GM12878 (cell line): ENCODE measurements around the gene KCNN1. TPM values are rescaled to one million over a fixed set of nuclear protein-coding genes. Genes with fewer than 3 reads are reported as not detected.

ENCODE experiments used
- ATF2 ChIP-seq: IDR thresholded peaks from 2 replicates; pipeline ENCODE4 v1.6.1; 2012; ENCODE audit warnings: low read length, inconsistent platforms
- BACH1 ChIP-seq: fragments of 450-650 bp; IDR thresholded peaks from 2 replicates; pipeline ENCODE4 v1.6.1; 2017; ENCODE audit warnings: mild to moderate bottlenecking, borderline replicate concordance
- BHLHE40 ChIP-seq, 2 experiments: fragments of 450-650 bp in 1 of 2; IDR thresholded peaks; 2 replicates each; pipeline ENCODE4 v1.6.1; 2011 to 2017; ENCODE audit warnings: low read depth in 2 of 2, borderline replicate concordance in 1 of 2, improper control_type of control experiment in 1 of 2, low read length in 1 of 2, mild to moderate bottlenecking in 1 of 2
- BRCA1 ChIP-seq: IDR thresholded peaks from 2 replicates; pipeline ENCODE4 v1.6.1; 2011; ENCODE audit warnings: low read depth, low read length, improper control_type of control experiment
- CBFB ChIP-seq: IDR thresholded peaks from 2 replicates; pipeline ENCODE4 v1.6.1; 2016; ENCODE audit warnings: antibody characterized with exemption, low read depth
- CBX5 ChIP-seq: sonication (generic); IDR thresholded peaks from 2 replicates; pipeline ENCODE4 v1.6.1; 2016; ENCODE audit warnings: low read depth, moderate library complexity, mild to moderate bottlenecking, inconsistent platforms
- CEBPB ChIP-seq, 2 experiments: fragments of 150-350 bp in 1 of 2; IDR thresholded peaks; 2 replicates each; pipeline ENCODE4 v1.6.1; 2012 to 2014; ENCODE audit warnings: low read depth in 2 of 2, low read length in 2 of 2, borderline replicate concordance in 1 of 2, inconsistent platforms in 1 of 2
- CHD2 ChIP-seq: IDR thresholded peaks from 2 replicates; pipeline ENCODE4 v1.6.1; 2011; ENCODE audit warnings: low read depth, low read length, improper control_type of control experiment, borderline replicate concordance
- CHD4 ChIP-seq: fragments of 200-600 bp; sonication (generic); IDR thresholded peaks from 2 replicates; pipeline ENCODE4 v1.6.1; 2016; ENCODE audit warnings: mild to moderate bottlenecking
- EGR1 ChIP-seq, 2 experiments: IDR thresholded peaks; 1 replicate in 1 of 2; 2 replicates in 1 of 2; pipeline ENCODE4 v1.6.1; 2011 to 2012; ENCODE audit warnings: low read depth in 2 of 2, low read length in 2 of 2, borderline replicate concordance in 1 of 2, mild to moderate bottlenecking in 1 of 2, moderate library complexity in 1 of 2
- ETV6 ChIP-seq, 2 experiments: fragments of 450-650 bp in 1 of 2; IDR thresholded peaks in 1 of 2; conservative IDR thresholded peaks in 1 of 2; 2 replicates each; pipeline ENCODE4 v1.6.1; 2014; ENCODE audit warnings: antibody characterized with exemption in 1 of 2, borderline replicate concordance in 1 of 2, low read depth in 1 of 2, mild to moderate bottlenecking in 1 of 2, moderate library complexity in 1 of 2
- IKZF1 ChIP-seq: fragments of 450-650 bp; conservative IDR thresholded peaks from 2 replicates; pipeline ENCODE4 v1.6.1; 2017; ENCODE audit warnings: antibody characterized with exemption, mild to moderate bottlenecking
- IKZF2 ChIP-seq, 2 experiments: fragments of 450-650 bp; IDR thresholded peaks; 2 replicates each; pipeline ENCODE4 v1.6.1; 2017; ENCODE audit warnings: mild to moderate bottlenecking in 2 of 2, moderate library complexity in 2 of 2
- JUND ChIP-seq: IDR thresholded peaks from 2 replicates; pipeline ENCODE4 v1.6.1; 2012; ENCODE audit warnings: low read depth, mild to moderate bottlenecking, low read length, improper control_type of control experiment, moderate library complexity
- MAX ChIP-seq: IDR thresholded peaks from 2 replicates; pipeline ENCODE4 v1.6.1; 2012; ENCODE audit warnings: low read depth, low read length, improper control_type of control experiment
- MTA2 ChIP-seq: fragments of 450-650 bp; IDR thresholded peaks from 2 replicates; pipeline ENCODE4 v1.6.1; 2016; ENCODE audit warnings: low read depth, mild to moderate bottlenecking, moderate library complexity
- MXI1 ChIP-seq: fragments of 150-350 bp; IDR thresholded peaks from 2 replicates; pipeline ENCODE4 v1.6.1; 2011; ENCODE audit warnings: low read depth, mild to moderate bottlenecking, inconsistent platforms, low read length, improper control_type of control experiment
- POU2F2 ChIP-seq: IDR thresholded peaks from 3 replicates; pipeline ENCODE4 v1.6.1; 2011; ENCODE audit warnings: low read depth, mild to moderate bottlenecking, low read length, borderline replicate concordance
- RELA ChIP-seq: fragments of 450-650 bp; IDR thresholded peaks from 2 replicates; pipeline ENCODE4 v1.8.0; 2014; ENCODE audit warnings: borderline replicate concordance; ENCODE audit not compliant: partially characterized antibody
- RUNX3 ChIP-seq: IDR thresholded peaks from 2 replicates; pipeline ENCODE4 v1.6.1; 2012; ENCODE audit warnings: low read length, inconsistent platforms
- SP1 ChIP-seq: IDR thresholded peaks from one replicate; pipeline ENCODE4 v1.6.1; 2011; ENCODE audit warnings: low read depth, low read length
- SPI1 ChIP-seq: IDR thresholded peaks from 2 replicates; pipeline ENCODE4 v1.6.1; 2011; ENCODE audit warnings: low read depth, mild to moderate bottlenecking, low read length, moderate library complexity, borderline replicate concordance; ENCODE audit not compliant: insufficient read depth
- SREBF1 ChIP-seq: IDR thresholded peaks from 2 replicates; pipeline ENCODE4 v1.6.1; 2012; ENCODE audit warnings: mild to moderate bottlenecking, low read length
- SRF ChIP-seq, 2 experiments: IDR thresholded peaks; 2 replicates each; pipeline ENCODE4 v1.6.1; 2011; ENCODE audit warnings: low read depth in 2 of 2, low read length in 2 of 2, mild to moderate bottlenecking in 1 of 2, moderate library complexity in 1 of 2
- STAT3 ChIP-seq: IDR thresholded peaks from 2 replicates; pipeline ENCODE4 v1.6.1; 2011; ENCODE audit warnings: low read depth, low read length, improper control_type of control experiment
- TARDBP ChIP-seq: IDR thresholded peaks from 2 replicates; pipeline ENCODE4 v1.6.1; 2016; ENCODE audit warnings: borderline replicate concordance
- ZBED1 ChIP-seq: IDR thresholded peaks from 2 replicates; pipeline ENCODE4 v1.6.1; 2016; ENCODE audit warnings: borderline replicate concordance
- ZBTB33 ChIP-seq: fragments of 450-650 bp; IDR thresholded peaks from 2 replicates; pipeline ENCODE4 v1.6.1; 2017; ENCODE audit warnings: mild to moderate bottlenecking
- polyA plus RNA-seq, 11 experiments: library from polyadenylated mRNA; depleted of rRNA in 4 of 11; unstranded in 6 of 11; stranded (reverse) in 5 of 11; fragments of >200 nt; fragmentation: Nextera tagmentation in 4 of 11; fragmentation: Illumina TruSeq in 1 of 11; extraction: Ambion mirVana in 4 of 11; extraction: Trizol in 1 of 11; gene quantifications; 1 replicate in 1 of 11; 2 replicates in 10 of 11; pipeline versions ENCODE4 v1.2.1 to v1.2.3, GENCODE V29; 2011 to 2016; ENCODE audit warnings: inconsistent platforms in 2 of 11, missing spikeins in 2 of 11, low read depth in 1 of 11
- total RNA-seq, 4 experiments: library from RNA; depleted of rRNA in 3 of 4; stranded (reverse); fragments of >200 nt in 3 of 4; fragmentation: Illumina TruSeq in 1 of 4; extraction: Trizol in 1 of 4; gene quantifications; 2 replicates each; pipeline versions ENCODE4 v1.2.1 to v1.2.3, GENCODE V29; 2013 to 2021

Gene KCNN1
- total and polyA plus RNA-seq, 10 of the 15 experiments (the other 5 are each of a cell fraction or from before 2014, with no cell fraction given), result 0.02 to 0.95 (median 0.16) TPM; not detected in 1

GRCh38 chr19:18044825-18045304, 78.0 kb downstream of the KCNN1 start (continued):
- TF ChIP-seq BACH1, result peak; percentile 88; the same call in 1 of the 2 replicates
- no peak for TF ChIP-seq CHD4
- peak; percentile 89 for TF ChIP-seq CBFB
- TF ChIP-seq TARDBP, result peak; percentile 81; the same call in 1 of the 2 replicates
- TF ChIP-seq RELA, result peak; percentile 75
- TF ChIP-seq STAT3, result no peak
- peak; percentile 71; the same call in 1 of the 2 replicates for TF ChIP-seq ZBED1
- TF ChIP-seq CBX5, result 0 out of 2 replicates have a peak, but pooled peaks have one; percentile 65
- peak; percentile 47; the same call in 1 of the 2 replicates for TF ChIP-seq SREBF1
- TF ChIP-seq CEBPB (IDR thresholded peaks at IDR 0.05; ENCODE audit: borderline replicate concordance in 1 of 2, low read depth in 2 of 2, low read length in 2 of 2), result peak in 1 of 2 experiments; percentile 15; a peak in 1 of 4 replicates
- TF ChIP-seq CHD2, result peak; percentile 80; the same call in 1 of the 2 replicates
- peak; percentile 71; the same call in 1 of the 2 replicates for TF ChIP-seq MXI1
- TF ChIP-seq BRCA1, result no peak
- TF ChIP-seq ETV6 (conservative IDR thresholded peaks at IDR 0.05 in 1 of 2, IDR thresholded peaks at IDR 0.05 in 1 of 2; ENCODE audit: borderline replicate concordance in 1 of 2, low read depth in 1 of 2), result peak in 1 of 2 experiments; percentile 98; a peak in 2 of 4 replicates
- TF ChIP-seq SP1, result peak; percentile 60
- peak; percentile 77; the same call in 1 of the 2 replicates for TF ChIP-seq SPI1
- peak; percentile 65 for TF ChIP-seq ATF2
- peak; percentile 87 for TF ChIP-seq MTA2
- TF ChIP-seq SRF (IDR thresholded peaks at IDR 0.05; ENCODE audit: low read depth in 2 of 2, low read length in 2 of 2), result 0 out of 4 replicates have a peak, but pooled peaks of 1 of the 2 experiments have one; percentile 18
- peak; percentile 97 for TF ChIP-seq RUNX3
- TF ChIP-seq MAX, result no peak
- TF ChIP-seq EGR1 (IDR thresholded peaks at IDR 0.05; ENCODE audit: borderline replicate concordance in 1 of 2, low read depth in 2 of 2, low read length in 2 of 2), result peak in 1 of 2 experiments; percentile 96; a peak in 2 of 3 replicates
- TF ChIP-seq BHLHE40 (IDR thresholded peaks at IDR 0.05; ENCODE audit: borderline replicate concordance in 1 of 2, low read depth in 2 of 2, low read length in 1 of 2), result peak; percentile 58 to 68; a peak in 3 of 4 replicates
- peak; percentile 14; the same call in 1 of the 2 replicates for TF ChIP-seq JUND
- TF ChIP-seq ZBTB33, result no peak
- TF ChIP-seq IKZF1, result peak; percentile 99
- peak; percentile 58; the same call in 1 of the 3 replicates for TF ChIP-seq POU2F2
- TF ChIP-seq IKZF2 (IDR thresholded peaks at IDR 0.05), result peak; percentile 98
